A549 (cell line): Measurements from ENCODE around the gene SLC6A5. TPM values are rescaled to one million over a fixed set of nuclear protein-coding genes. Genes with fewer than 3 reads are reported as not detected.

Source experiments
- ATAC-seq, 2 experiments: fragments of 200-7000 bp in 1 of 2; fragments of >200 bp in 1 of 2; cut with Nextera tagmentation in 1 of 2; cut with Tn5 transposase in 1 of 2; 3 replicates each; pipeline versions ENCODE4 v1.8.0 to v1.9.1; 2018 to 2020; ENCODE audit warnings: mild to moderate bottlenecking in 1 of 2, moderate library complexity in 1 of 2
- CTCF ChIA-PET: fragments of 300-600 bp; sonication (Branson Sonifier 250); formaldehyde crosslinking; extraction: SDS; loops from one replicate; lab custom pipeline; 2021; ENCODE audit warnings: antibody characterized with exemption, inconsistent platforms; lab: Yijun Ruan, JAX
- POLR2A ChIA-PET: fragments of 350-600 bp; formaldehyde crosslinking; extraction: SDS; loops from one replicate; lab custom pipeline; 2021; ENCODE audit warnings: antibody characterized with exemption, inconsistent platforms; lab: Yijun Ruan, JAX
- DNase-seq, 2 experiments: peaks; one replicate each; pipeline versions ENCODE4 v3.0.0 to v3.0.0-alpha.2; 2011 to 2016; ENCODE audit warnings: low read depth in 1 of 2, low spot score in 1 of 2
- FAIRE-seq: peaks from 2 replicates; lab custom pipeline; 2011; peaks lifted over from hg19 to GRCh38; lab: Jason Lieb, UNC
- H3K27ac ChIP-seq, 2 experiments: fragments of >200 bp; sonication (Bioruptor Twin); formaldehyde crosslinking; 3 replicates each; pipeline ENCODE4 v1.5.1; 2016 to 2017
- H3K4me1 ChIP-seq: fragments of >200 bp; sonication (Bioruptor Twin); formaldehyde crosslinking; 3 replicates; pipeline ENCODE4 v1.6.1; 2016
- H3K4me2 ChIP-seq: fragments of >200 bp; sonication (Bioruptor Twin); formaldehyde crosslinking; 3 replicates; pipeline ENCODE4 v1.6.1; 2016
- H3K4me3 ChIP-seq: fragments of >200 bp; sonication (Bioruptor Twin); formaldehyde crosslinking; 3 replicates; pipeline ENCODE4 v1.5.1; 2016
- H3K9me3 ChIP-seq: fragments of >200 bp; sonication (Bioruptor Twin); formaldehyde crosslinking; 3 replicates; pipeline ENCODE4 v1.6.1; 2016
- BHLHE40 ChIP-seq: IDR thresholded peaks from 2 replicates; pipeline ENCODE4 v1.6.1; 2012; ENCODE audit warnings: low read depth, low read length, inconsistent platforms
- CBX2 ChIP-seq: fragments of 200-600 bp; sonication (generic); IDR thresholded peaks from 2 replicates; pipeline ENCODE4 v1.6.1; 2016; ENCODE audit warnings: low read depth, mild to moderate bottlenecking, borderline replicate concordance
- CHD2 ChIP-seq: fragments of 150-350 bp; IDR thresholded peaks from 2 replicates; pipeline ENCODE4 v1.6.1; 2014; ENCODE audit warnings: low read length; ENCODE audit not compliant: partially characterized antibody
- FOSB ChIP-seq: fragments of 250-450 bp; sonication (Bioruptor Pico); IDR thresholded peaks from 2 replicates; pipeline ENCODE4 v1.5.0; 2020; ENCODE audit warnings: mild to moderate bottlenecking, moderate library complexity
- GATA3 ChIP-seq: IDR thresholded peaks from 2 replicates; pipeline ENCODE4 v1.6.1; 2012; ENCODE audit warnings: borderline replicate concordance
- HDAC2 ChIP-seq: fragments of 200-600 bp; sonication (generic); IDR thresholded peaks from 2 replicates; pipeline ENCODE4 v1.6.1; 2016
- HES2 ChIP-seq: fragments of >200 bp; sonication (Bioruptor Twin); formaldehyde crosslinking; IDR thresholded peaks from 2 replicates; pipeline ENCODE4 v1.6.1; 2016
- JUN ChIP-seq, 2 experiments: fragments of >200 bp; sonication (Bioruptor Twin); formaldehyde crosslinking; IDR thresholded peaks; 2 replicates in 1 of 2; 3 replicates in 1 of 2; pipeline ENCODE4 v1.6.1; 2016 to 2017
- JUNB ChIP-seq: fragments of >200 bp; sonication (Bioruptor Twin); formaldehyde crosslinking; IDR thresholded peaks from 2 replicates; pipeline ENCODE4 v1.6.1; 2016
- KDM1A ChIP-seq: fragments of 200-600 bp; sonication (generic); IDR thresholded peaks from 2 replicates; pipeline ENCODE4 v1.6.1; 2016; ENCODE audit warnings: low read depth, mild to moderate bottlenecking
- MAFK ChIP-seq: fragments of 450-650 bp; IDR thresholded peaks from 2 replicates; pipeline ENCODE4 v1.6.1; 2014; ENCODE audit not compliant: partially characterized antibody
- POLR2AphosphoS2 ChIP-seq: conservative IDR thresholded peaks from 2 replicates; pipeline ENCODE4 v1.6.1; 2012; ENCODE audit warnings: low read length, improper control_type of control experiment, inconsistent platforms
- RARB ChIP-seq: fragments of 250-450 bp; sonication (Bioruptor Pico); IDR thresholded peaks from 2 replicates; pipeline ENCODE4 v1.8.0; 2021; ENCODE audit warnings: mild to moderate bottlenecking, moderate library complexity
- RNF2 ChIP-seq: fragments of 200-600 bp; sonication (generic); IDR thresholded peaks from 2 replicates; pipeline ENCODE4 v1.6.1; 2016; ENCODE audit warnings: low read depth, mild to moderate bottlenecking, antibody characterized with exemption, moderate library complexity, borderline replicate concordance
- SMC3 ChIP-seq: fragments of >200 bp; sonication (Bioruptor Twin); formaldehyde crosslinking; IDR thresholded peaks from 3 replicates; pipeline ENCODE4 v1.6.1; 2018; ENCODE audit warnings: inconsistent platforms
- SREBF2 ChIP-seq: fragments of 450-650 bp; IDR thresholded peaks from 2 replicates; pipeline ENCODE4 v1.6.1; 2014; ENCODE audit warnings: mild to moderate bottlenecking, moderate library complexity
- WGBS: methylation state at CpG from one replicate; pipeline ENCODE4 v1.1.6; 2017; ENCODE audit errors: missing lambda C conversion rate; 5-methylcytosine and 5-hydroxymethylcytosine counted together
- polyA plus RNA-seq, 4 experiments: library from polyadenylated mRNA; depleted of rRNA in 3 of 4; stranded (reverse); fragments of >200 nt; fragmentation: RNase III in 1 of 4; extraction: RNeasy Plus Mini Kit Qiagen cat#74134 plus additional on column Dnase treatment in 1 of 4; gene quantifications; 2 replicates in 3 of 4; 3 replicates in 1 of 4; pipeline ENCODE4 v1.2.3, GENCODE V29; 2011 to 2017
- TF ChIP-seq, protein P1 (sequence below): IDR thresholded peaks from 2 replicates; pipeline ENCODE4 v1.6.1; 2012
- TF ChIP-seq, protein P2 (sequence below): fragments of 150-350 bp; IDR thresholded peaks from 2 replicates; pipeline ENCODE4 v1.6.1; 2014; ENCODE audit warnings: low read depth, mild to moderate bottlenecking, low read length
- TF ChIP-seq, protein P3 (sequence below): IDR thresholded peaks from 2 replicates; pipeline ENCODE4 v1.6.1; 2012
- TF ChIP-seq, protein P4 (sequence below): fragments of 250-450 bp; sonication (Bioruptor Pico); IDR thresholded peaks from 2 replicates; pipeline ENCODE4 v1.5.0; 2021; ENCODE audit warnings: mild to moderate bottlenecking, moderate library complexity, borderline replicate concordance
- TF ChIP-seq, protein P5 (sequence below): fragments of >200 bp; sonication (Bioruptor Twin); formaldehyde crosslinking; IDR thresholded peaks from 3 replicates; pipeline ENCODE4 v1.5.1; 2016

Gene SLC6A5
- polyA plus RNA-seq, 2 of the 4 experiments (the other 2 are of a cell fraction): not detected

DNA sequence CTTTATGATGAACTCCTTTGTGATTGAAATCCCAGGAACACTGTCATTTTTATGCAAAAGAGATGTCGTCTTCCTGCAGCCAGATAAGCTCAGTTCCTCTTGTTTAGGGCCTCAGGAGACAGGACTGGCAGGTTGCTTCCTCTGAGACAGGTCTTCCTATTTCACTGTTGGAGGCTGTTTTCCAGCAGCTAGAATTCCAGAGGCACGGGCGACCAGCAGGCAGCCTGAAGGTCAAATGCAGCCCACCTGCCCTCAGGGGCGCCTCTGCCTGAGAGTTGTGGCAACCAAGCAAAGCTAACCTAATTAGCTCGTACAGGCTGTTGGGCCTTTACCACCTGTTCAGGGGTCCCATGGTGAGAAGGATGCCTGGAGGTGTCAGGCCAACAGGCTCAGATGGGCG, 22.3 kb downstream of the SLC6A5 start:
- 19% methylated on average over 5 of the region's 6 CpGs for WGBS
- TF ChIP-seq CHD2: no peak
- TF ChIP-seq, protein P1, sequence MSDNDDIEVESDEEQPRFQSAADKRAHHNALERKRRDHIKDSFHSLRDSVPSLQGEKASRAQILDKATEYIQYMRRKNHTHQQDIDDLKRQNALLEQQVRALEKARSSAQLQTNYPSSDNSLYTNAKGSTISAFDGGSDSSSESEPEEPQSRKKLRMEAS: no peak
- TF ChIP-seq, protein P2, sequence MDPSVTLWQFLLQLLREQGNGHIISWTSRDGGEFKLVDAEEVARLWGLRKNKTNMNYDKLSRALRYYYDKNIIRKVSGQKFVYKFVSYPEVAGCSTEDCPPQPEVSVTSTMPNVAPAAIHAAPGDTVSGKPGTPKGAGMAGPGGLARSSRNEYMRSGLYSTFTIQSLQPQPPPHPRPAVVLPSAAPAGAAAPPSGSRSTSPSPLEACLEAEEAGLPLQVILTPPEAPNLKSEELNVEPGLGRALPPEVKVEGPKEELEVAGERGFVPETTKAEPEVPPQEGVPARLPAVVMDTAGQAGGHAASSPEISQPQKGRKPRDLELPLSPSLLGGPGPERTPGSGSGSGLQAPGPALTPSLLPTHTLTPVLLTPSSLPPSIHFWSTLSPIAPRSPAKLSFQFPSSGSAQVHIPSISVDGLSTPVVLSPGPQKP: no peak
- no peak for TF ChIP-seq RARB
- TF ChIP-seq, protein P3, sequence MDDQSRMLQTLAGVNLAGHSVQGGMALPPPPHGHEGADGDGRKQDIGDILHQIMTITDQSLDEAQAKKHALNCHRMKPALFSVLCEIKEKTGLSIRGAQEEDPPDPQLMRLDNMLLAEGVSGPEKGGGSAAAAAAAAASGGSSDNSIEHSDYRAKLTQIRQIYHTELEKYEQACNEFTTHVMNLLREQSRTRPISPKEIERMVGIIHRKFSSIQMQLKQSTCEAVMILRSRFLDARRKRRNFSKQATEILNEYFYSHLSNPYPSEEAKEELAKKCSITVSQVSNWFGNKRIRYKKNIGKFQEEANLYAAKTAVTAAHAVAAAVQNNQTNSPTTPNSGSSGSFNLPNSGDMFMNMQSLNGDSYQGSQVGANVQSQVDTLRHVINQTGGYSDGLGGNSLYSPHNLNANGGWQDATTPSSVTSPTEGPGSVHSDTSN: no peak
- no peak for TF ChIP-seq HDAC2
- TF ChIP-seq SMC3: no peak
- TF ChIP-seq, protein P4, sequence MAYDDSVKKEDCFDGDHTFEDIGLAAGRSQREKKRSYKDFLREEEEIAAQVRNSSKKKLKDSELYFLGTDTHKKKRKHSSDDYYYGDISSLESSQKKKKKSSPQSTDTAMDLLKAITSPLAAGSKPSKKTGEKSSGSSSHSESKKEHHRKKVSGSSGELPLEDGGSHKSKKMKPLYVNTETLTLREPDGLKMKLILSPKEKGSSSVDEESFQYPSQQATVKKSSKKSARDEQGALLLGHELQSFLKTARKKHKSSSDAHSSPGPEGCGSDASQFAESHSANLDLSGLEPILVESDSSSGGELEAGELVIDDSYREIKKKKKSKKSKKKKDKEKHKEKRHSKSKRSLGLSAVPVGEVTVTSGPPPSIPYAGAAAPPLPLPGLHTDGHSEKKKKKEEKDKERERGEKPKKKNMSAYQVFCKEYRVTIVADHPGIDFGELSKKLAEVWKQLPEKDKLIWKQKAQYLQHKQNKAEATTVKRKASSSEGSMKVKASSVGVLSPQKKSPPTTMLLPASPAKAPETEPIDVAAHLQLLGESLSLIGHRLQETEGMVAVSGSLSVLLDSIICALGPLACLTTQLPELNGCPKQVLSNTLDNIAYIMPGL (CRISPR knock-in tag): no peak
- no peak for TF ChIP-seq JUNB
- TF ChIP-seq GATA3: no peak
- TF ChIP-seq, protein P5, sequence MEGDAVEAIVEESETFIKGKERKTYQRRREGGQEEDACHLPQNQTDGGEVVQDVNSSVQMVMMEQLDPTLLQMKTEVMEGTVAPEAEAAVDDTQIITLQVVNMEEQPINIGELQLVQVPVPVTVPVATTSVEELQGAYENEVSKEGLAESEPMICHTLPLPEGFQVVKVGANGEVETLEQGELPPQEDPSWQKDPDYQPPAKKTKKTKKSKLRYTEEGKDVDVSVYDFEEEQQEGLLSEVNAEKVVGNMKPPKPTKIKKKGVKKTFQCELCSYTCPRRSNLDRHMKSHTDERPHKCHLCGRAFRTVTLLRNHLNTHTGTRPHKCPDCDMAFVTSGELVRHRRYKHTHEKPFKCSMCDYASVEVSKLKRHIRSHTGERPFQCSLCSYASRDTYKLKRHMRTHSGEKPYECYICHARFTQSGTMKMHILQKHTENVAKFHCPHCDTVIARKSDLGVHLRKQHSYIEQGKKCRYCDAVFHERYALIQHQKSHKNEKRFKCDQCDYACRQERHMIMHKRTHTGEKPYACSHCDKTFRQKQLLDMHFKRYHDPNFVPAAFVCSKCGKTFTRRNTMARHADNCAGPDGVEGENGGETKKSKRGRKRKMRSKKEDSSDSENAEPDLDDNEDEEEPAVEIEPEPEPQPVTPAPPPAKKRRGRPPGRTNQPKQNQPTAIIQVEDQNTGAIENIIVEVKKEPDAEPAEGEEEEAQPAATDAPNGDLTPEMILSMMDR: no peak
- TF ChIP-seq HES2: no peak
- no peak for TF ChIP-seq BHLHE40
- TF ChIP-seq FOSB (CRISPR knock-in tag): no peak
- no peak for TF ChIP-seq MAFK
- no peak for TF ChIP-seq POLR2AphosphoS2
- TF ChIP-seq, all 56 proteins: peak for 0
- ChIA-PET POLR2A (no interaction called here), CTCF (interaction anchor here (5.8 kb wide), 1 partner anchor 11 kb away, joined by 36 read pairs; no protein-coding TSS in a partner anchor)
- ATAC-seq: no peak
- DNase-seq: no peak
- no peak for FAIRE-seq
- no peaks in the 10 kb centered on the region for H3K9me3 ChIP-seq
- H3K4me1 ChIP-seq: no peaks in the 10 kb centered on the region
- no peak overlapping the region for H3K4me2 ChIP-seq
- no peak overlapping the region for H3K4me3 ChIP-seq
- no peak overlapping the region for H3K27ac ChIP-seq

GRCh38 chr11:20623252-20623651, 23.8 kb downstream of the SLC6A5 start:
- H3K4me3 ChIP-seq: no peak overlapping the region
- no peak for TF ChIP-seq SREBF2
- DNase-seq (no peak), ATAC-seq (no peak; a peak in 1 of 6 replicates), FAIRE-seq (no peak)
- no peak overlapping the region for H3K4me2 ChIP-seq
- H3K9me3 ChIP-seq: no peaks in the 10 kb centered on the region
- no peak overlapping the region for H3K27ac ChIP-seq
- H3K4me1 ChIP-seq: no peaks in the 10 kb centered on the region
- ChIA-PET POLR2A (no interaction called here), CTCF (interaction anchor here (1.2 to 5.8 kb wide), 2 partner anchors 13 to 226 kb away, joined by 4 to 36 read pairs; no protein-coding TSS in a partner anchor)
- 2% methylated on average over 4 of the region's 4 CpGs for WGBS

- FAIRE-seq: no peak
- H3K4me3 ChIP-seq: no peak overlapping the region
- TF ChIP-seq RNF2: no peak
- TF ChIP-seq JUN (IDR thresholded peaks at IDR 0.05): no peak
- TF ChIP-seq, protein P1: no peak
- no peak for TF ChIP-seq KDM1A
- no peak for TF ChIP-seq SMC3
- no peak for TF ChIP-seq CBX2
- TF ChIP-seq CHD2: no peak
- no peak for TF ChIP-seq BHLHE40
- TF ChIP-seq, protein P2: no peak
- no peak overlapping the region for H3K27ac ChIP-seq
- ChIA-PET CTCF (interaction anchor here (1.1 to 3.5 kb wide), 4 partner anchors 13 to 28 kb away, joined by 3 to 17 read pairs (median 4); no protein-coding TSS in a partner anchor), POLR2A (no interaction called here)
- no peak overlapping the region for H3K4me2 ChIP-seq
- whole genome bisulfite sequencing: 9% methylated on average over 4 of the region's 4 CpGs
- no peaks in the 10 kb centered on the region for H3K4me1 ChIP-seq
- ATAC-seq: no peak
- H3K9me3 ChIP-seq: no peaks in the 10 kb centered on the region
- DNase-seq: no peak
Measured at GRCh38 chr11:20626279-20626678, 26.9 kb downstream of the SLC6A5 start.
